HL-60 (cell line): ENCODE data around the gene FAAP20.

Experiments
- POLR2AphosphoS5 ChIP-seq: IDR thresholded peaks from 2 replicates; pipeline ENCODE4 v1.6.1; 2012; ENCODE audit warnings: low read depth
- REST ChIP-seq: IDR thresholded peaks from 2 replicates; pipeline ENCODE4 v1.6.1; 2012; ENCODE audit warnings: low read depth; ENCODE audit not compliant: insufficient replicate concordance
- SPI1 ChIP-seq: IDR thresholded peaks from 2 replicates; pipeline ENCODE4 v1.6.1; 2012; ENCODE audit warnings: low read depth, mild to moderate bottlenecking, borderline replicate concordance
- TF ChIP-seq, protein P1 (sequence below): IDR thresholded peaks from one replicate; pipeline ENCODE4 v1.5.1; 2011; ENCODE audit warnings: low read length, control low read depth, inconsistent platforms; ENCODE audit not compliant: insufficient read depth

GRCh38 chr1:2228694-2229036 is 34.1 kb upstream of the FAAP20 start:
- TF ChIP-seq POLR2AphosphoS5 (no peak), REST (no peak), SPI1 (no peak)
- TF ChIP-seq, protein P1, sequence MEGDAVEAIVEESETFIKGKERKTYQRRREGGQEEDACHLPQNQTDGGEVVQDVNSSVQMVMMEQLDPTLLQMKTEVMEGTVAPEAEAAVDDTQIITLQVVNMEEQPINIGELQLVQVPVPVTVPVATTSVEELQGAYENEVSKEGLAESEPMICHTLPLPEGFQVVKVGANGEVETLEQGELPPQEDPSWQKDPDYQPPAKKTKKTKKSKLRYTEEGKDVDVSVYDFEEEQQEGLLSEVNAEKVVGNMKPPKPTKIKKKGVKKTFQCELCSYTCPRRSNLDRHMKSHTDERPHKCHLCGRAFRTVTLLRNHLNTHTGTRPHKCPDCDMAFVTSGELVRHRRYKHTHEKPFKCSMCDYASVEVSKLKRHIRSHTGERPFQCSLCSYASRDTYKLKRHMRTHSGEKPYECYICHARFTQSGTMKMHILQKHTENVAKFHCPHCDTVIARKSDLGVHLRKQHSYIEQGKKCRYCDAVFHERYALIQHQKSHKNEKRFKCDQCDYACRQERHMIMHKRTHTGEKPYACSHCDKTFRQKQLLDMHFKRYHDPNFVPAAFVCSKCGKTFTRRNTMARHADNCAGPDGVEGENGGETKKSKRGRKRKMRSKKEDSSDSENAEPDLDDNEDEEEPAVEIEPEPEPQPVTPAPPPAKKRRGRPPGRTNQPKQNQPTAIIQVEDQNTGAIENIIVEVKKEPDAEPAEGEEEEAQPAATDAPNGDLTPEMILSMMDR, result no peak
